ENCODE results near the gene CBLB.

DNA sequence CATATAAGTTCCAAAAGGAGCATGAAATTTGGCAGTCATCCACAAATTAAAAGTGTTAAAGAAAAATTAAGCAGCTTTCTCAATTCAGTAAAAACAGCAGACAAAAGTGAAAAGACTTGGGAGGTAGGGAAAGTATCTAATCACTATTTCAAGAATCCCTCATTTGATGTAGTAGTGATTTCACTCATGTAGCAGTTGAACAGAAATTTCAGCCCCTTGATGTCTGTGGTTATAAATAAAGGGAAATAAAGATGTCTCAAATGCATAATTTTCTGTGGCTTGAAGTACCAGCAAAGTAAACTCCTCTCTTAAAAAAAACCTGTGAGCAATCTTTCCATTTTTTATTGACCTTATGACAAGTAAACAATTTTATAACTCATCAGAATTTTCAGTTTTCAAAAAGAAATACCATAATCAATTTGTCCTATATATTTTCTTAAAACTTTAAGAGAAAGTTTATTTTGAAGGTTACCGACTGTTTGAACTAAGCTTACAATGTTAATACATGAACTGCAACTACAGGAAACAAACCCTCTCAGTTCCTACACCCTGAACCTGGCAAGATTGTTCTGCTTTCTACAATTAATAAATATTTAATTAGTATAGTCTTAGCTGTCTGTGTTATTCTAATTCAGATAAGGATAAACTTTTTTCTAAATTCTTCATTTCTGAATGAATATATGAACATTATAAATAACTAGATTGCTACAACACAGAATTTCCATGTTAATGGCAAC, 94.2 kb downstream of the CBLB start:
- TF ChIP-seq ZNF341 (tag by site-specific recombination; IDR thresholded peaks at IDR 0.05; ENCODE audit: low read depth) (no peak), ZNF521 (tag by site-specific recombination; IDR thresholded peaks at IDR 0.05) (no peak), ZNF529 (tag by site-specific recombination; IDR thresholded peaks at IDR 0.05; ENCODE audit: insufficient replicate concordance) (no peak), ZNF155 (tag by site-specific recombination; IDR thresholded peaks at IDR 0.05) (no peak)

Data from HEK293 (cell line).